A673 (cell line): Measurements from ENCODE around the gene ADGRB2. TPM values are rescaled to one million over a fixed set of nuclear protein-coding genes. Genes with fewer than 3 reads are reported as not detected.
A peak's percentile ranks its signal among the peaks of the same experiment; 100 is the strongest.

Source experiments
- BruUV-seq: library from RNA; stranded (reverse); fragments of 400-500 nt; replicated peaks from 2 replicates; lab custom pipeline; 2021; lab: Mats Ljungman, UMichigan
- CTCF ChIA-PET: fragments of 300-600 bp; sonication (Branson Sonifier 250); formaldehyde crosslinking; loops from one replicate; lab custom pipeline; 2022; ENCODE audit warnings: antibody characterized with exemption; lab: Charles Lee
- POLR2A ChIA-PET: fragments of 300-600 bp; sonication (Branson Sonifier 250); formaldehyde crosslinking; loops from one replicate; lab custom pipeline; 2022; ENCODE audit warnings: antibody characterized with exemption; ENCODE audit not compliant: low non-redundant PET; lab: Charles Lee
- DNase-seq: peaks from one replicate; pipeline ENCODE4 v3.0.0-alpha.2; 2015; ENCODE audit warnings: low spot score
- H3K27ac ChIP-seq: fragments of 200-600 bp; sonication (generic); 2 replicates; pipeline ENCODE4 v1.5.1; 2016; ENCODE audit warnings: mixed run types, low read depth, mild to moderate bottlenecking, mixed read lengths, antibody characterized with exemption, low read length; ENCODE audit not compliant: poor library complexity, severe bottlenecking
- H3K27me3 ChIP-seq: fragments of 200-600 bp; sonication (generic); replicated peaks from 2 replicates; pipeline ENCODE4 v1.6.1; 2017; ENCODE audit warnings: mixed run types, low read depth, mild to moderate bottlenecking, mixed read lengths, antibody characterized with exemption, low read length; ENCODE audit not compliant: insufficient read depth, poor library complexity
- H3K36me3 ChIP-seq: fragments of 200-600 bp; sonication (generic); 2 replicates; pipeline ENCODE4 v1.6.1; 2016; ENCODE audit warnings: mixed run types, mild to moderate bottlenecking, mixed read lengths, antibody characterized with exemption, low read length; ENCODE audit not compliant: insufficient read depth, poor library complexity, severe bottlenecking
- H3K4me1 ChIP-seq: fragments of 200-600 bp; sonication (generic); 2 replicates; pipeline ENCODE4 v1.6.1; 2017; ENCODE audit warnings: mixed run types, mild to moderate bottlenecking, mixed read lengths, antibody characterized with exemption, low read length; ENCODE audit not compliant: insufficient read depth, poor library complexity, severe bottlenecking
- H3K4me3 ChIP-seq: fragments of 200-600 bp; sonication (generic); 2 replicates; pipeline ENCODE4 v1.5.1; 2016; ENCODE audit warnings: low read depth, mixed run types, mild to moderate bottlenecking, mixed read lengths, low read length; ENCODE audit not compliant: poor library complexity, severe bottlenecking
- H3K9me3 ChIP-seq: fragments of 200-600 bp; sonication (generic); 2 replicates; pipeline ENCODE4 v1.6.1; 2016; ENCODE audit warnings: mixed run types, low read depth, mild to moderate bottlenecking, mixed read lengths, antibody characterized with exemption, low read length; ENCODE audit not compliant: poor library complexity, severe bottlenecking
- EZH2 ChIP-seq: fragments of 200-600 bp; sonication (generic); IDR thresholded peaks from 2 replicates; pipeline ENCODE4 v1.6.1; 2017; ENCODE audit warnings: borderline replicate concordance, low read depth, mild to moderate bottlenecking, mixed read lengths, antibody characterized with exemption, low read length; ENCODE audit not compliant: poor library complexity, severe bottlenecking
- intact Hi-C: fragments of 100-400 bp; cut with micrococcal nuclease; formaldehyde crosslinking; loops from one replicate; pipeline ENCODE4 v1.10.0; 2022; ENCODE audit not compliant: unreplicated experiment
- total RNA-seq: library from RNA; stranded (reverse); gene quantifications from 2 replicates; pipeline ENCODE4 v1.2.3, GENCODE V29; 2021
- TF ChIP-seq, protein P1 (sequence below): fragments of 300-800, 200-600 bp; sonication (generic); conservative IDR thresholded peaks from 2 replicates; pipeline ENCODE4 v1.5.1; 2017; ENCODE audit warnings: low read depth, mild to moderate bottlenecking, antibody characterized with exemption, low read length, moderate library complexity, mixed read lengths

The ADGRB2 gene
- total RNA-seq, 1 experiment from 2014 or later = 5.9 TPM

GRCh38 chr1:31714442-31715086 is 49.6 kb downstream of the ADGRB2 start:
- peak overlapping the region; percentile 11 for H3K4me3 ChIP-seq

GRCh38 chr1:31712630-31713029 is 51.5 kb downstream of the ADGRB2 start:
- Histone ChIP-seq H3K27me3 (no peaks in the 10 kb centered on the region), H3K4me3 (no peak overlapping the region), H3K9me3 (no peaks in the 10 kb centered on the region), H3K27ac (no peak overlapping the region), H3K4me1 (peaks cover 14% of the 10 kb centered on the region), H3K36me3 (no peaks in the 10 kb centered on the region)
- DNase-seq = no peak
- BruUV-seq = no TSS peak
- ChIA-PET CTCF (no interaction called here), POLR2A (no interaction called here)
- TF ChIP-seq EZH2 = no peak
- TF ChIP-seq, protein P1, sequence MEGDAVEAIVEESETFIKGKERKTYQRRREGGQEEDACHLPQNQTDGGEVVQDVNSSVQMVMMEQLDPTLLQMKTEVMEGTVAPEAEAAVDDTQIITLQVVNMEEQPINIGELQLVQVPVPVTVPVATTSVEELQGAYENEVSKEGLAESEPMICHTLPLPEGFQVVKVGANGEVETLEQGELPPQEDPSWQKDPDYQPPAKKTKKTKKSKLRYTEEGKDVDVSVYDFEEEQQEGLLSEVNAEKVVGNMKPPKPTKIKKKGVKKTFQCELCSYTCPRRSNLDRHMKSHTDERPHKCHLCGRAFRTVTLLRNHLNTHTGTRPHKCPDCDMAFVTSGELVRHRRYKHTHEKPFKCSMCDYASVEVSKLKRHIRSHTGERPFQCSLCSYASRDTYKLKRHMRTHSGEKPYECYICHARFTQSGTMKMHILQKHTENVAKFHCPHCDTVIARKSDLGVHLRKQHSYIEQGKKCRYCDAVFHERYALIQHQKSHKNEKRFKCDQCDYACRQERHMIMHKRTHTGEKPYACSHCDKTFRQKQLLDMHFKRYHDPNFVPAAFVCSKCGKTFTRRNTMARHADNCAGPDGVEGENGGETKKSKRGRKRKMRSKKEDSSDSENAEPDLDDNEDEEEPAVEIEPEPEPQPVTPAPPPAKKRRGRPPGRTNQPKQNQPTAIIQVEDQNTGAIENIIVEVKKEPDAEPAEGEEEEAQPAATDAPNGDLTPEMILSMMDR = no peak
- intact Hi-C loops = no loop called here

More at GRCh38 chr1:31714442-31715086, 49.6 kb downstream of the ADGRB2 start:
- intact Hi-C loops = no loop called here
- H3K4me1 ChIP-seq = peaks cover 4% of the 10 kb centered on the region
- DNase-seq = peak; percentile 73
- no peaks in the 10 kb centered on the region for H3K27me3 ChIP-seq
- ChIA-PET POLR2A (interaction anchor here (0.6 kb wide), 1 partner anchor 330 kb away, joined by 3 read pairs; no protein-coding TSS in a partner anchor), CTCF (interaction anchor here (0.7 to 1.2 kb wide), 6 partner anchors 10 to 566 kb away, joined by 3 to 9 read pairs (median 4); no protein-coding TSS in a partner anchor)
- H3K36me3 ChIP-seq = no peaks in the 10 kb centered on the region
- no peak for TF ChIP-seq EZH2
- TF ChIP-seq, protein P1 = peak; percentile 76
- H3K9me3 ChIP-seq = no peaks in the 10 kb centered on the region
- no peak overlapping the region for H3K27ac ChIP-seq
- no TSS peak for BruUV-seq

- H3K27me3 ChIP-seq = no peaks in the 10 kb centered on the region
- no peak for DNase-seq
- TF ChIP-seq EZH2 = no peak
- TF ChIP-seq, protein P1 = no peak
- CTCF ChIA-PET = no interaction called here
- peaks cover 16% of the 10 kb centered on the region for H3K4me1 ChIP-seq
- no peak overlapping the region for H3K4me3 ChIP-seq
- H3K36me3 ChIP-seq = no peaks in the 10 kb centered on the region
- no peak overlapping the region for H3K27ac ChIP-seq
- no TSS peak for BruUV-seq
- intact Hi-C loops = no loop called here
- H3K9me3 ChIP-seq = no peaks in the 10 kb centered on the region
- POLR2A ChIA-PET = no interaction called here
Measured at GRCh38 chr1:31712068-31712467, 52.1 kb downstream of the ADGRB2 start.
